HuH-7.5 (cell line): ENCODE data around the gene CNNM2.
"Not testable (repeated sequence)": the region's sequence is repeated elsewhere in the genome, so short reads cannot be mapped to it uniquely, and the experiment has no call there.

Experiments
- DNase-seq: peaks from one replicate; pipeline ENCODE4 v3.0.0; 2011; ENCODE audit warnings: low spot score

CNNM2 gene

DNA sequence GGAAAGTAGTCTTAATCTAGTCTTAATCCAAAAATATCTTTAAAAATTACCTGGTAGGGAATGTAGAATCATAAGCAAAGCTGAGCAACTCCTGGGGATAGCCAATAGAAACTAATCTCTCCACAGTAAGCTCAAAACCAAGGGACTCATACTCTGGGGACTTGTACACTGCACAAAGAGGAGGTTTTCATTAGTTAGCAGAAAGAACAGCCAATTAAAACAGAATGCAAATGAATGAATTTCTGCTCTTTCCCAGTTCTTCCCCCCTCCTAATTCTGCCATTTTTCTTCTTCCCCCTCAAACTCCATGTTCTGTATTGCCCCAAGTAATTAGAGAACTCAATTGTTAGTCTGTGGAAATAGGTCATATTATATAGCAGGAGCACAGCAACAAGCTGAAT lies 188.4 kb downstream of the CNNM2 start:
- DNase-seq: no peak

DNA sequence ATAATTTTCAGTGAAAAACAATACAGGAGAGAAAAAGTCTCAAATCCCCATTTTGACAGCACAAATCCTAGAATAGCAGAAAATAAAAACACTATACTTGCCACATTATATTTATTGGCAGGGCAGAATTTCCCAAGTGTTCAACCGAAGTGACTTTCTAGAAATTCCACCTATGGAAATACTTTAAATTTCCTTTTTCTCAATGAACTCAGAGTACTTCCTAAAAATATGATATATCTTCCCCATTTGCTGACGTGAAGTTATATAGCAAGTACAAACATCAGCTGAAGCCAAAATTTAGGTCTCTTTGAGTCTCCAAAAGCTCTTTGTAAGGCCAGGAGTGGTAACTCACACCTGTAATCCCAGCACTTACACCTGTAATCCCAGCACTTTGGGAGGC lies 191.7 kb downstream of the CNNM2 start:
- DNase-seq: no peak

DNA sequence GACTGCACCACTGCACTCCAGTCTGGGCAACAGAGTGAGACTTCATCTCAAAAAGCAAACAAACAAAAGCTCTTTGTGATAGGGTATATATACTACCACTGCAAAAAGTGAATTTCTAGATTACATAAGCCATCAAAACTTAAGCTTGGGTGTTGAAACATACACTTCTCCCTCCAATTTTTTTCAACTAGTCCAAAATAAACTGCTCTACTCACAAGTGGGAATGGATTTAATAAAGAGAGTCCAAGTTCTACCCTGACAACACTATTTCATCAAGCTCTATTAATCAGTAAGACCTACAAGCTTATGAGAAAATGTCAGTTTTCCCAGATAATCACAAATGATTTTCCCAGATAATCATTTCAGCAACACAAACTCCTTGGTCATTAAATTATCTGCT lies 192.3 kb downstream of the CNNM2 start:
- DNase-seq: no peak

DNA sequence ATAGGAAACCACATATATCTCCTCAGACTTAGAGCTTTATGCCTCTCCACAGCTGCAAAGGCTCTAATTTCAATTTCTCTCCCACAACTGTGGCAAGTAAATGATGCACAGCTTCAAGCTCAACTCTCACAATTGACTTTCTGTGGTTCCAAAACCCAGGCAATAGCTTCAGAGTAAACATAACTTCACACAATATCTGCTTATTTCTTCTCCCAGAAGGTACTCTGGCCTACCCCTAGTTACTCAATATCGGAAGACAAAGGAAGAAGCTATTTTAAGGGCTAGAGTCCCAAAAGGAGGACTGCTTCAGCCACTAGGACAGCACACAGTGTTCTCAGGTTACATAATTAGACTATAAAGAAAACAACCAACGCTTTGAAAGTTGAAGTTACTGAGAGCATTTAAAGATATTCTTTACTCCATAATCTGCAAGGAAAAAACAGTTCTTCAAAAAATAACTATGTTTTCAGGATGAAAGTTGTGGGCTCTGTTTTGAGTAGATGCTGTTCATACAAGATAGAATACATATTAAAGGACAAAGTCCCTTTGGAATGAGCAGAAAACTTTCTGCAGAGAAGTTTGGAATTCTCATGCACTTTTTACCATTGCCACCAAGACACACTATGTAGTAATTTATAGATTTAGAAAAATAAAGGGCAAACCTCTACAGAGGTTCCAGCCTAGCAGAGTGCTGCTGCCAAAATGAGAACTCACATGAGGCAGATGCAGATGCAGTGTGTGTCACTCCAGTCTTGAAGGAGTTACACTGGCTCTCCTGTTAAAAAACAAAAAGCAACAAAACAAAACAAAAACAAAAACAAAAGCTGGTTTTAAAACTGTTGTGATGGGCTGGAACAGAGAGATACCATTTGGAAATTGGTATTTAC lies 193.2 kb downstream of the CNNM2 start:
- no peak for DNase-seq

DNA sequence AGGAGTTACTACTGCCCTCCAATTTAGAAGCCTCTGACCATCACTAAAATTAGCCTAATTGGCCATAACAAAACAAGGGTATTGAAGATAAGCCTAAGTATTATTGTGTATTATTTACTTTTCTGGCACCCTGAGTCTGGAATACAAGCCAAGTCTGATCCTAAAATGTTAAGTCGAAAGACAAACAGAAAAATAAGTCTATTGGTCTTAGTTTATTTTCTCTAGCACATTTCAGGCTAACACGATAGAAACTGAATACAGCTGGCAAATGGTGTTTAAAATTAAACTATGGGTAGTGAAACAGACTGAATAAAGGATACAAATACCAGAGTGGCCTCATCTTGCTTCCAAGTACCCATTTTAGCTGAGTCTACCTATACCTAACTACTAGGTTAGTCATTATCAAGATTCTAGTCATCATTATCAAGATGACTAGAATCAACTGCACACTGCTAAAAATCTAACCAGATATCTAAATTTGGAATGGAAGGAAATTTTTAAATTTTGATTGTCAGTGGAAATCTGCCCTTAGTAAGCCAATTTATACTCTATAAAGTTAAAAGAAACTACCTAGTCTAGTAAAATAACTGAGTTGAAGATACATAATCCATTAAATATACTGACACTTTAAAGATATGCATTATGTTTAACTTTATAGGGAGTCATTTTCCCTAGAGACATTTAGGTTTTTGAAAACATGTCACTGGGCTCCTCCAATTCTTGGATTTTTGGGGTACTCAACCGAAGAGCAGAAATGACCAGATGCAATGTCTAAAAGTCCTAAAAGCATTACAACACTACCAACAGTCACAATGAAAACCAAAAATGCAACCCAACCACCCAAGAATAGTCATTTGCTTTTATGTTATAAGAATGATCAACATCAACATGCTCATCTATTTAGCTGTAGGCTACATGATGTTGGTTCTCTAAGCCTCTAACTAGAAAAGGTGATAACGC lies 194.1 kb downstream of the CNNM2 start:
- DNase-seq: no peak

DNA sequence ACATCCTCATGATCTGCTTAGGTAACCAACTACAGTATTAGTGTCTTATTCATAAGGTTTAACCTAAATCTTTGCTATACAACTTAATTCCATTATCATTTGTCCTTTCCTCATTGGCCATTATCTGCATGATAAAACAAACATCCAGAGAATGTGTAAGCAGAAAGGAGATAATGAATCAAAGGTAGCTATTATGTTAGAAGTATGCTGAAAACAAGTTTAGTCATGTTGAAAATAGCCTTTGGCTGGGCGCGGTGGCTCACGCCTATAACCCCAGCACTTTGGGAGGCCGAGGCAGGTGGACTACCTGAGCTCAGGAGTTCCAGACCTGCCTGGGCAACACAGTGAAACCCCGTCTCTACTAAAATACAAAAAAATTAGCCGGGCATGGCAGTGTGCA lies 196.8 kb downstream of the CNNM2 start:
- no peak for DNase-seq

DNA sequence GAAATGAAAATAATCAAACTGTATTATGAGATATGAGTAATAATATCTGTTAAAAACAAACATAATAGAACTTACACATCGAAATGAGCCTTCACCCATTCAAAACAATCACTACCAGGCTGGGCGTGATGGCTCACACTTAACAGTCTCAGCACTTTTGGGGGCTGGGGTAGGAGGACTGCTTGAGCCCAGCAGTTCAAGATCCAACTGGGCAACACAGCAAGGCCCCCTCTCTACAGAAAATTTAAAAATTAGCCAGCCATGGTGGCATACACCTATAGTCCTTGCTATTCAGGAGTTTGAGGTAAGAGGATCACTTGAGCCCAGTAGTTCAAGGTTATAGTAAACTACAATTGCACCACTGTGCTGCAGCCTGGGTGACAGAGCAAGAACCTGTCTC lies 199.2 kb downstream of the CNNM2 start:
- no peak for DNase-seq

DNA sequence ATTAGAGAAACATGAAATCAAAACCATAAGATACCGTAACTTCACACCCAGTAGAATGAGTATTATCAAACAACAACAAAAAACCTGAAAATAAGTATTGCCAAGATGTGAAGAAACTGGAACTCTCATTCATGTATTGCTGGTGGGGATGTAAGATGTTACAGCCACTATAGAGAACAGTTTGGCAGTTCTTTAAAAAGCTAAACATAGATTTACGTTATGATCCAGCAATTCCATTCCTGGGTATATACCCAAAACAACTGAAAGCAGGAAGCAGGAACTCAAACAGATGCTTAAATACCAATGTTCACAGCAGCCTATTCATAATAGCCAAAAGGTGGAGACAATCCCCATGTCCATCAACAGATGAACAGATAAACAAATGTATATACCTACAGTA lies 202.5 kb downstream of the CNNM2 start:
- DNase-seq: no peak

DNA sequence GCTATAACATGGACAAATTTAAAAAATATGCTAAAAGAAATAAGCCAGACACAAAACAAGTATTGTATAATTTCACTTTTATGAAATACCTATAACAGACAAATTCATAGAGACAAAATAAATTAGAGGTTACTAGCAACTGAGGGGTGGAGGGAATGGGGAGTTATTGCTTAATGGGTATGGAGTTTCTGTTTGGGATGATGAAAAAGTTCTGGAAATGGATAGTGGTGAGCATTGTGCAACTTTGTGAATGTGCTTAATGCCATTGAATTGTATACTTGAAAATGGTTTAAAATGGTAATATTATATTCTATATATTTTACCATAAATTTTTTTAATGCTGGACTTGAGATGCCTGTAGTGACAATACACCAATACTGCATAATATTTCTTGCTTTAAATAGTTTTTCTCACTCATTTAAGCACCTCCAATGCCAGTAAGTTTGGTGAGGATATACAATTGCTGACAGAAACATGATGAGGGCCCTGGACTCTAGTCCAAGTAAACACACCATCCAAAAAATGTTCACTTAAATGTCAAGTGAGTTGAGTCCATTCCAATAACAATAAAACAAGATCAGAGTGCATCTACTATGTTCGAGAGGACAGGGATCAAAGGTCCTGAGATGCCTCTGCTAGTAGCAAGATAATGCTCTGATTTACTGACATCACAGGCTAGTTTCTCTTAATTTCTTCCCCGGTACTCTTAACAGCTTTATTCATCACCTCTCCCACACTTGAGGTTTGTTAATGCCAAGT lies 203.1 kb downstream of the CNNM2 start:
- DNase-seq: no peak

DNA sequence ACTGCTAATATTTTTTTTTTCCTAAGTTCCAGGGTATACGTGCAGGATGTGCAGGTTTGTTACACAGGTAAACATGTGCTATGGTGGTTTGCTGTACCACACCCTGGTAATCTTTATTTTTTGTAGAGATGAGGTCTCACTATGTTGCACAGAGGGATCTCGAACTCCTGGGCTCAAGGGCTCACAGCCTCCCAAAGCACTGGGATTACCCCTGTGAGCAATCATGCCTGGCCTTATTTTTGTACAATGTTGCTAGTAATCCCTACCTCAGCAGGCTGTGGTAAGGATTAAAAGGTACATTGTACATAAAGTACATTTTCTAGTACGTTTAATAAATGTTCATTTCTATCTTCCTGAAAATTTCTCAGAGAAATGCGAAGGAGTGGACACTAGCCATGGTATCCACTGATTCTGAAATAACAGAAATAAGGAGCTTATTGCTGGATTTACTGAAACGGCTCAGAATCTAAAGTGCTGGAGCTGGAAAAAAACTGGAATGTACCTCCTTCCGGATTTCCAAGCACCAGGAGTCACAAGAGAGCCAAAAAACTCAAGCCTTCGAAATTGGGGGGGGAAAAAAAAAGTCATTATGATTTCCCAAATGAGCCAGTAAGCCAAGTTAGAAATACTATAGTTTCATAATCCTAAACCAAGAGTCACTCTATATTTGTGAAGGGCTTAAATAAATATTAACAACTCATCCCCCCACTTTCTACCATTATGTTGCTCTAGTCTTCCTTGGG lies 205.4 kb downstream of the CNNM2 start:
- no peak for DNase-seq

DNA sequence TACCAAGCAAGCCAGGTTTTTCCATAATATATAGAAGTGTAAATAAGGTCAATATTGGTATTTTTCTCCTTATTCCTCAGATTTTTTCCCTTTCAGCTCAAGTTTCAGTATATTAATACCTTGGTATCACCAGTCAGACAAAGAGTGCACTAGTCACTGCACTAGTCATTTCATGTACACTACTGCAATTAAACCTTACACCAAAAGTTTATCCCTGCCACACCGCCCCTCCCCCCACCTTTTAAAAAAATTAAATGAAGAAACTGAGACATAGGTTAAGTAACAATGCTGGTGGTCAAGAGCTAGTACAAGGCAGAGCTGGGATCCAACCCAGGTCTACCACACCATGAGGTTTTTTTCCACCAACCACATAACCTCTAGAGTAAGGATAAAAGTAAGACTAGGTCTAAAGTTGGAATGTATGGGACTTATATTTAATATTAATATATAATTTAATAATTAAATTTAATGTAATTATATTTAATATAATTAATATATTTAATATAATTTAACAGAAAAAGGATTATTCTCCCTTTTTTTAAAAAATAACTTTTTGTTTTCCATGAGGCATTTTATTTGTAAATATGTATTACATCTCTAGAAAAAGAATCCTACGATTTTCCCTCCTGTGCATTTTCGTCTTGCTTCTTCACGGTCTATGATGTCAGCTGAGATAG lies 206.5 kb downstream of the CNNM2 start:
- DNase-seq: no peak

DNA sequence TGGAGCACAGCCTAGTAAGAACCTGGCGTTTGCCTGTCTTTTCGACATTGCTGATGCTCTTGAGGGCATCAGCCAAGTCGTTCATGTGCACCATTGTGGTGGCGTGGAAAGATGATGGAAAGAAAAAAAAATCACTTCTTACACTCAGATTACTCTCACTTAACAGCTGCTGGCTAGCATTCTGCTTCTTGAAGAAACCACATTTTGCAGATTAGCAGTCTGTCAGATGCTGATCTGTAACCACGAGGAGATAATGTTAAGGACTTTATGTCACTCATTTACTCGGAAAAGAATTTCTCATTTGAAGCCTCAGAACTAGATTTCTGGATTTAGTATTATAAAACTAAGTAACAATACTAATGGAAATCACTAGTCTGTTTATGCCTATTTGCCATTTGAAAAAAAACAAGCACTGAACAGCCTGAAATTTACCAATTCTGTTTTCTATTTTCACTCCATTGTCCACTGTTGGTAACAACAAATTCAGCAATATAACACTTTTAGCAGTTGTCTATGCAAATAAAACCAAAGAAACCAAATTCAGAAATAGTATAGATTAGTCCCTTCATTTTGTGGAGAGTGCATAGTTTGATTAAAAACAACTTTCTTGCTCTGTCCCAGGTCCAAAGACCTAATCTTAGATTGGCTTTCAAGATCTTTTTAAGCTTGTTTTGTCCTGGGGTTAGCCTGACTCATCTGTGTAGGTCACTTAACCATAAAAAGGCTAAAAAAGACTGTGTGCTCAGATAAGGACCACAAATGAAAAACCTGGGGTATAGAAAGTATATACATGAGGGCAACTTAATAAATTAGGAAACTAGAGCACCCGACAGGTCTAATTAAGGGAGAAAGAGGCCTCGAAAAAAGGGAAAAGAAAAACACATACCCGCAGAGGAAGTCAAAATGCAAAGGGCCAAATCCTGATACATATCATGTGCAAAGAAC lies 207.5 kb downstream of the CNNM2 start:
- DNase-seq: no peak

DNA sequence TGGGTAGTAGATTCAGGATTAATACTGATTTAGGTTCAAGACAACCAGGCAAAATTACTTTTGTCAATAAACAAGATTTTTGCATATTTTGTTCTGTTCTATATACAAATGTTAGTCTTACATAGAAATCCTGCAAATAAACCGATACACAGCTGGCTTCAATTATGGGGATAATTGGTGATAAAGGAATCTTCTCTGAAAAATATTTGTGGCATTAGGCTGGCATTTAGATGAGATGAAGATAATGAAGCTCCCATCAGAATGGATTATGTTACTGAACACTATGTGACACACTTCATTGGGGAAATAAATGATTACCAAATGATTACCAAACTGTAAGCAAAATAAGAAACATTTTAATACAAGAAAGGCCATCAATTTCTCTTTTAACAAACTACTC lies 209.1 kb downstream of the CNNM2 start:
- DNase-seq: no peak

DNA sequence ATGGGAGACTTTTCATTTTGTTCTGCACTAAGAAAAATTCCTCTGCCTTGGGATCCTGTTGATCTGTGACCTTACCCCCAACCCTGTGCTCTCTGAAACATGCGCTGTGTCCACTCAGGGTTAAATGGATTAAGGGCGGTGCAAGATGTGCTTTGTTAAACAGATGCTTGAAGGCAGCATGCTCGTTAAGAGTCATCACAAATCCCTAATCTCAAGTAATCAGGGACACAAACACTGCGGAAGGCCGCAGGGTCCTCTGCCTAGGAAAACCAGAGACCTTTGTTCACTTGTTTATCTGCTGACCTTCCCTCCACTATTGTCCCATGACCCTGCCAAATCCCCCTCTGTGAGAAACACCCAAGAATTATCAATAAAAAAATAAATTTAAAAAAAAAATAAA lies 212.1 kb downstream of the CNNM2 start:
- not testable (repeated sequence) for DNase-seq

DNA sequence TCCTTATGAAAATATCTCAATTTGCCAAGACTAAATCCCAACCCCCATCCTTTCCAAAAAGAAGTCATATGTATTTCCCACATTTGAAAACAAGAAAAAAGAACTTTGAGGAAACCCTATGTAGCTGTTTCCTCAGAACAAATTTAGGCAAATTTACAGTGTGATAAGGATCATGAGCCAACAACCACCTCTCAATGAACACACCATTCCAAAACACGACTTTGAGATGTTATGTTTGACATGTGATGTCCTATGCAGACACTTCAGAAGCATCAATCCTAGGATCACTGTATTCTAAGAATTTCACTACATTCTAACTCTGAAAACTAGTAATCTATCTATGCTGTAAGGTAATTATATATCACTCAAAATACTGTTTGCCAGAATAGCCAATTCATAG lies 212.8 kb downstream of the CNNM2 start:
- DNase-seq: no peak

DNA sequence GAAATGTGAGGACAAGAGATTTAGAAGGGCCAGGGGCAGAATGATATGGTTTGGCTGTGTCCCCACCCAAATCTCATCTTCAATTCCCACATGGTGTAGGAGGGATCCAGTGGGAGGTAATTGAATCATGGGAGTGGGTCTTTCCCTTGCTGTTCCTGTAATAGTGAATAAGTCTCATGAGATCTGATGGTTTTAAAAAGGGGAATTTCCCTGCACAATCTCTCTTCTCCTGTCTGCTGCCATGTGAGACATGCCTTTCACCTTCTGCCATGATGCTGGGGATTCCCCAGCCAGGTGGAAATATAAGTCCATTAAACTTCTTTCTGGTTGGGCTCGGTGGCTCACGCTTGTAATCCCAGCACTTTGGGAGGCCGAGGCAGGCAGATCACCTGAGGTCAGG lies 217.1 kb downstream of the CNNM2 start:
- DNase-seq: not testable (repeated sequence)

DNA sequence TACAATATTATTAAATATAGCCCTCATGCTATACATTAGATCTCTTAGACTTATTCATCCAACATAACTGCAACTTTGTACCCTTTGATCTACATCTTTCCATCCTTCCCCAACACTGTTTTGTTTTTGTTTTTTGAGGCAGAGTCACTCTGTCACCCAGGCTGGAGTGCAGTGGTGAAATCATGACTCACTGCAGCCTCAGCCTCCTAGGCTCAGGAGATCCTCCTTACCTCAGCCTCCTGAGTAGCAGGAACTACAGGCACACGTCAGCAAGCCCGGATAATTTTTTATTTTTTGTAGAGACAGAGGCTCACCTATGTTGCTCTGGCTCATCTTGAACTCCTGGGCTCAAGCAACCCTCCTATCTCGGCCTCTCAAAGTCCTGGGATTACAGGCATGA lies 221.7 kb downstream of the CNNM2 start:
- no peak for DNase-seq
